ENCODE measurements around the gene LPAR1.

- TF ChIP-seq ILF3 (IDR thresholded peaks at IDR 0.05; ENCODE audit: borderline replicate concordance) (no peak), CTCF (IDR thresholded peaks at IDR 0.05 in 2 of 3, conservative IDR thresholded peaks at IDR 0.05 in 1 of 3; ENCODE audit: insufficient read depth in 2 of 3, low read depth in 1 of 3, low read length in 3 of 3) (no peak), ZBTB8A (IDR thresholded peaks at IDR 0.05; ENCODE audit: partially characterized antibody) (no peak), SREBF2 (CRISPR knock-in tag; IDR thresholded peaks at IDR 0.05) (no peak), CHD1 (IDR thresholded peaks at IDR 0.05; ENCODE audit: low read length) (no peak), ZNF699 (CRISPR knock-in tag; IDR thresholded peaks at IDR 0.05; ENCODE audit: insufficient replicate concordance) (no peak)
These were observed 53.3 kb downstream of the LPAR1 start for GRCh38 chr9:110984890-110985437.

Measured in K562 (cell line).